GM12874 (cell line): ENCODE results near the gene RBM8A.
A peak's percentile ranks its signal among the peaks of the same experiment; 100 is the strongest.

Experiments used
- TF ChIP-seq, protein P1 (sequence below): IDR thresholded peaks from 2 replicates; pipeline ENCODE4 v1.5.1; 2011; ENCODE audit warnings: low read depth, mild to moderate bottlenecking, control low read depth, low read length, moderate library complexity; ENCODE audit not compliant: insufficient read depth

The RBM8A gene

DNA sequence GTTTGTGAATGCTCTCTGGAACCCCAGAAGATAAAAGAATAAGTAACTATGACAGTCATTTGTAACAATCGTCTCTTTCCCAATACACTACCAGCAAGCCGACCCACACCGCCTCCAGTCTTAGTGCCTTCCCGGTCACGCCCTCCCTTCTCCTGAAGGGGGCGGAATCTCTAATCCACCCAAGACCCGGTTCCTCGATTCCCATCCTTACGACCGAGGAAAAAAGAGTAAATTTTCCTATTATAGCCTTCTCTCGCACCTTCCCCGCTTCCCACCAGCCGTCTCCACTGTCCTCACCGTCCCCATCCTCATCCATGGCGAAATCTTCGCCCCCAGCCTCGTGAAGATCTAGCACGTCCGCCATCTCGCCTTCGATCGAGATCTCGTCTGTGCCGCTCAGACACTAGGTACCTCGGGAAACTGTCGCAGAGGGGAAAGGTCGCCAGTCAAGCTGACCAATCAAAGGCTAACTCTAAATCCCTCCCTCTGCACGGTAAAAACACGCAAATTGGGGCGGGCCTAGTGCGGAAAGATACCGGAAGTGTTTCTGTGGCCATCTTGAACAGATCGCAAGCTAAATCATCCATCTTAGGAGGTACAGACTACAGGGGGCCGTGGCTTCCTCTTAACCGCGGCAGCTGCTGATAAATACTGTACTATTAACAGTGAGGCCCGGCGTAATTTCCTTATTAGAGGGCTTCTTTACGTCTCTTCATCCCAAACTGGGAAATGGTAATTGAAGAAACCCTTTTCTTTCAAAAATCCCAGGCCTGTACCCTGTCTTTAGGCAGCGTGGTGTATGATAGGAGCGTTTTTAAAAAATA is at the start of gene RBM8A:
Gene RBM8A (minus strand): TSS at position 422 of the 824 bp plus-strand sequence. CDS start 58 bp downstream, at position 364.
- TF ChIP-seq, protein P1, sequence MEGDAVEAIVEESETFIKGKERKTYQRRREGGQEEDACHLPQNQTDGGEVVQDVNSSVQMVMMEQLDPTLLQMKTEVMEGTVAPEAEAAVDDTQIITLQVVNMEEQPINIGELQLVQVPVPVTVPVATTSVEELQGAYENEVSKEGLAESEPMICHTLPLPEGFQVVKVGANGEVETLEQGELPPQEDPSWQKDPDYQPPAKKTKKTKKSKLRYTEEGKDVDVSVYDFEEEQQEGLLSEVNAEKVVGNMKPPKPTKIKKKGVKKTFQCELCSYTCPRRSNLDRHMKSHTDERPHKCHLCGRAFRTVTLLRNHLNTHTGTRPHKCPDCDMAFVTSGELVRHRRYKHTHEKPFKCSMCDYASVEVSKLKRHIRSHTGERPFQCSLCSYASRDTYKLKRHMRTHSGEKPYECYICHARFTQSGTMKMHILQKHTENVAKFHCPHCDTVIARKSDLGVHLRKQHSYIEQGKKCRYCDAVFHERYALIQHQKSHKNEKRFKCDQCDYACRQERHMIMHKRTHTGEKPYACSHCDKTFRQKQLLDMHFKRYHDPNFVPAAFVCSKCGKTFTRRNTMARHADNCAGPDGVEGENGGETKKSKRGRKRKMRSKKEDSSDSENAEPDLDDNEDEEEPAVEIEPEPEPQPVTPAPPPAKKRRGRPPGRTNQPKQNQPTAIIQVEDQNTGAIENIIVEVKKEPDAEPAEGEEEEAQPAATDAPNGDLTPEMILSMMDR = peak; percentile 65

DNA sequence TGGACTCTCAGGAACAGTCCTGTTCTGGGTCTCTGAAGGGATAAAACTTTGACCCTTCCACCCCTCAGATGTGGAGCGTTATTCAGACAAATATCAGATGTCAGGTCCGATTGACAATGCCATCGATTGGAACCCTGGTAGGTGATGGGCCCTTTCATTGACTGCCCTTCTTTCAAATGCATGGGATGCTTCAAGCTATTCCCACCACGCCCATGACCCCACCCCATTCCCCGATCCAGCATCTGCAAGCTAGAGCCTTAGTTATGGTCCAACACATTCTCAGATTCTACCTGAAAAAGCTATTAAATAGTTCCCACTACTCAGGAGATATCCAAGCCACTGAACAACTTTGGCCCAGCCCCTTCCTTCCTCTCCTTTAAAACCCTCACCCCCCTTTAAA is 49.7 kb upstream of the RBM8A start:
- TF ChIP-seq, protein P1 = no peak

DNA sequence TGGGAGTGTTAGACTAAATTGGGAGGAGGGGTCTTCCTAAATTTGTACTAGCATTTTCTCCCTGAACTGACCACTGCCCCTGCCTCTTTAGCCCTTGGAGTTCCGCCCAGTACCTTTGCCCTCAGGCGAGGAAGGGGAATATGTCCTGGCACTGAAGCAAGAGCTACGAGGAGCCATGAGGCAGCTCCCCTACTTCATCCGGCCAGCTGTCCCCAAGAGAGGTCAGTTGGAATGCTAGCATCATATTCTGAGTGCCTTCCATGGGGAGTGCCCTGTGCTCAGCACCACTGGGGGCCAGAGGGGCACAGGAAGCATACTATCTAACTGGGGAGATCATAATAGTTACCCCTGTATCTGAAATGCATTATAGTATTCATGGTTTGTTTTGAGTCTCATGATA is 47.9 kb upstream of the RBM8A start:
- TF ChIP-seq, protein P1 = no peak

DNA sequence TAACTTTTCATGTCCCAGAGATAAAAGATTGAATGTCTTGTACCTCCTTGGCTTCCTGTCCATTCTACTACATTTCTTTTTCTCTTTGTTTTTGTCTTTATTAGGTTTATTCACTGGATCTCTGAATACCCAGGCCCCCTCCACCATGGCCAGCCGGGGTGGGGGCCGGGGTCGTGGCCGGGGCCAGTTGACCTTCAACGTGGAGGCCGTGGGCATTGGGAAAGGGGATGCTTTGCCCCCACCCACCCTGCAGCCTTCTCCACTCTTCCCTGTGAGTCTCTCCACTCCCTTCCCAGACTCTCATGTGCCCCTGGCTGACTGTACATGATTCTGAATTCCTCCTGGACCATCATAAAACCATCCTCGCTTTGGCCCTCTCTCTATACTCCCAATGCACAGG is 47.4 kb upstream of the RBM8A start:
- TF ChIP-seq, protein P1 = no peak

DNA sequence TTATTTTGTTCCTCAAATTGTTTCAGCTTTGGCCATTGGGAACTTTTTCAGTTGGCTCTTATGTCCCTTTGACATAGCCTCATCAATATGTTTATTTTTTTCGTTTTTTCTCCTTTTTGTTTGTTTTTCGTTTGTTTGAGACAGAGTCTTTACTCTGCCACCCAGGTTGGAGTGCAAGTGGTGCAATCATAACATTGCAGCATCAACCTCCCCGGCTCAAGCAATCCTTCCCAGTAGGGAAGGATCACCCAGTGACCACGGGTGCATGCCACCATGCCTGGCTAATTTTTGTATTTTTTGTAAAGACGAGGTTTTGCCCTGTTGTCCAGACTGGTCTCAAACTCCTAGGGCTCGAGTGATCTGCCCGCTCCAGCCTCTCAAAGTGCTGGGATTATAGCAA is 45.3 kb upstream of the RBM8A start:
- TF ChIP-seq, protein P1 = no peak

DNA sequence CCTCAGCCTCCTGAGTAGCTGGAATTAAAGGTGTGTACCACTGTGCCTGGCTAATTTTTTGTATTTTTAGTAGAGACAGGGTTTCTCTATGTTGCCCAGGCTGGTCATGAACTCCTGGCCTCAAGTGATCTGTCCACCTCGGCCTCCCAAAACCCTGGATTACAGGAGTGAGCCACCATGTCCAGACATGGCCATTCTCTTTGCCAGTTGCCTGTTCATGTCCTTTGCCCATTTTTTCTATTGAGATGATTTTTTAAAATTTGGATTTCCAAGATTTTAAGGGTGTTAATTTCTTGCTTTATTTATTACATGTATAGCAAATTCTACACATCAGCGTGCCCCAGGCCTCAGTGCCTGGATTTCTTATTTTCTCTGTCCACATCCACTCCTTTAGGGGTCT is 40.0 kb upstream of the RBM8A start:
- TF ChIP-seq, protein P1 = no peak

DNA sequence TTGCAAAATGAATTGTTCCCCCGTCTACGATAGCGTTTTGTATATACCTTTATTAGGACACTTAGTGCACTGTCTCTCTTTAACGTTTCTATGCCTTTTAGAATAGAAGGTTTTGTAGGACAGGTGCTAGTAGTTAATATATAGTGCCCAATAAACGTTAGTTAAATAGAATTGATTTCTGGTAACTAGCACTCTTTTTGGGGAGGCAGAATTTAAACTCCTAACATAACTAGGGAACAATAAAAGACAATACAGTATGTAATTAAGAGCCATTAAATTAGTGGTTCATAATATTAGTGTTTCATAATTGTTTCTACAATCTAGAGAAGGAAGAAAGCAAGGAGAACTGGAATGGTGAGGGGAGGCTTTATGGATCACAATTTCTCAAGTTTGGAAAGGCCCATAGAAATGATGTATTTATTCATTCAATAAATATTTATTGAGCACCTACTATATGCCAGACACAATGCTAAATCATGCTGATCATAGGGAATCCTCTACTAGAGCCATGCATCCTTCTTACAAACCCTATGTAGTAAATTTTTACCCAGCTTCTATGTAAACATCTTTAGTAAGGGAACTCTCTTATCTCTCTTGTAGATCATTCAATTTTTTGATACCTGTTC is 37.9 kb upstream of the RBM8A start:
- TF ChIP-seq, protein P1 = no peak
